ENCODE results near the gene DYSF.

GRCh38 chr2:71575966-71576365 lies 122.6 kb downstream of the DYSF start:
- TF ChIP-seq, protein P1, sequence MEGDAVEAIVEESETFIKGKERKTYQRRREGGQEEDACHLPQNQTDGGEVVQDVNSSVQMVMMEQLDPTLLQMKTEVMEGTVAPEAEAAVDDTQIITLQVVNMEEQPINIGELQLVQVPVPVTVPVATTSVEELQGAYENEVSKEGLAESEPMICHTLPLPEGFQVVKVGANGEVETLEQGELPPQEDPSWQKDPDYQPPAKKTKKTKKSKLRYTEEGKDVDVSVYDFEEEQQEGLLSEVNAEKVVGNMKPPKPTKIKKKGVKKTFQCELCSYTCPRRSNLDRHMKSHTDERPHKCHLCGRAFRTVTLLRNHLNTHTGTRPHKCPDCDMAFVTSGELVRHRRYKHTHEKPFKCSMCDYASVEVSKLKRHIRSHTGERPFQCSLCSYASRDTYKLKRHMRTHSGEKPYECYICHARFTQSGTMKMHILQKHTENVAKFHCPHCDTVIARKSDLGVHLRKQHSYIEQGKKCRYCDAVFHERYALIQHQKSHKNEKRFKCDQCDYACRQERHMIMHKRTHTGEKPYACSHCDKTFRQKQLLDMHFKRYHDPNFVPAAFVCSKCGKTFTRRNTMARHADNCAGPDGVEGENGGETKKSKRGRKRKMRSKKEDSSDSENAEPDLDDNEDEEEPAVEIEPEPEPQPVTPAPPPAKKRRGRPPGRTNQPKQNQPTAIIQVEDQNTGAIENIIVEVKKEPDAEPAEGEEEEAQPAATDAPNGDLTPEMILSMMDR (IDR thresholded peaks at IDR 0.05; ENCODE audit: extremely low read depth in 1 of 2, insufficient read depth in 1 of 2, low read depth in 1 of 2, low read length in 2 of 2): no peak
- TF ChIP-seq POLR2A (IDR thresholded peaks at IDR 0.05; ENCODE audit: low read depth, low read length) (no peak), EZH2 (IDR thresholded peaks at IDR 0.05; ENCODE audit: borderline replicate concordance, low read depth, low read length, severe bottlenecking) (no peak), POLR2AphosphoS5 (IDR thresholded peaks at IDR 0.05; ENCODE audit: insufficient read depth, low read depth, low read length) (no peak), JUN (IDR thresholded peaks at IDR 0.05; ENCODE audit: borderline replicate concordance, insufficient read depth, insufficient read length, low read depth) (no peak), MAX (IDR thresholded peaks at IDR 0.05; ENCODE audit: insufficient read depth, insufficient read length) (no peak), FOS (IDR thresholded peaks at IDR 0.05; ENCODE audit: borderline replicate concordance, insufficient read depth, low read length) (no peak), MYC (IDR thresholded peaks at IDR 0.05; ENCODE audit: low read depth, low read length) (no peak)

All from endothelial cell of umbilical vein (primary cell).